ENCODE measurements around the gene JAG2.

- TF ChIP-seq EP300 (IDR thresholded peaks at IDR 0.05; ENCODE audit: low read depth in 2 of 2, low read length in 2 of 2) (no peak), EP300 (CRISPR knock-in tag; IDR thresholded peaks at IDR 0.05; ENCODE audit: borderline replicate concordance) (no peak), ZNF768 (CRISPR knock-in tag; IDR thresholded peaks at IDR 0.05) (no peak), NR0B2 (CRISPR knock-in tag; IDR thresholded peaks at IDR 0.05) (no peak), NFYB (CRISPR knock-in tag; IDR thresholded peaks at IDR 0.05) (no peak), CBX2 (IDR thresholded peaks at IDR 0.05; ENCODE audit: low read depth, low read length) (no peak), CBX2 (CRISPR knock-in tag; IDR thresholded peaks at IDR 0.05; ENCODE audit: low read depth) (no peak), HOXA7 (CRISPR knock-in tag; IDR thresholded peaks at IDR 0.05) (no peak), AFF4 (CRISPR knock-in tag; IDR thresholded peaks at IDR 0.05) (no peak), ATF3 (CRISPR knock-in tag; IDR thresholded peaks at IDR 0.05) (no peak), ZNF562 (CRISPR knock-in tag; IDR thresholded peaks at IDR 0.05; ENCODE audit: borderline replicate concordance) (no peak), CTCF (CRISPR knock-in tag; IDR thresholded peaks at IDR 0.05) (no peak), SRF (IDR thresholded peaks at IDR 0.05; ENCODE audit: low read depth, low read length) (no peak), POLR2AphosphoS5 (IDR thresholded peaks at IDR 0.05; ENCODE audit: low read depth, low read length) (no peak), ZNF501 (CRISPR knock-in tag; IDR thresholded peaks at IDR 0.05) (no peak)
Measured at GRCh38 chr14:105216490-105217247, 48.1 kb upstream of the JAG2 start.
